Skeletal muscle satellite cell (primary cell): ENCODE results near the gene ATG9A.

Experiments
- H3K27me3 ChIP-seq: 2 replicates; pipeline ENCODE4 v1.7.0; 2013; ENCODE audit warnings: low read length; ENCODE audit not compliant: control insufficient read depth, insufficient read depth
- H3K36me3 ChIP-seq: 2 replicates; pipeline ENCODE4 v1.7.0; 2013; ENCODE audit warnings: mild to moderate bottlenecking, control low read depth, low read length; ENCODE audit not compliant: insufficient read depth
- H3K4me1 ChIP-seq: 2 replicates; pipeline ENCODE4 v1.7.0; 2013; ENCODE audit warnings: low read length; ENCODE audit not compliant: control insufficient read depth, insufficient read depth
- H3K4me2 ChIP-seq: 2 replicates; pipeline ENCODE4 v1.7.0; 2013; ENCODE audit warnings: mild to moderate bottlenecking, low read length
- H3K4me3 ChIP-seq: 2 replicates; pipeline ENCODE4 v1.7.0; 2013; ENCODE audit warnings: low read length
- H3K9ac ChIP-seq: 2 replicates; pipeline ENCODE4 v1.7.0; 2013; ENCODE audit warnings: mild to moderate bottlenecking, low read depth, low read length, moderate library complexity
- H3K9me3 ChIP-seq: replicated peaks from 2 replicates; pipeline ENCODE4 v1.7.0; 2013; ENCODE audit warnings: mild to moderate bottlenecking, control low read depth, low read length

ATG9A gene

DNA sequence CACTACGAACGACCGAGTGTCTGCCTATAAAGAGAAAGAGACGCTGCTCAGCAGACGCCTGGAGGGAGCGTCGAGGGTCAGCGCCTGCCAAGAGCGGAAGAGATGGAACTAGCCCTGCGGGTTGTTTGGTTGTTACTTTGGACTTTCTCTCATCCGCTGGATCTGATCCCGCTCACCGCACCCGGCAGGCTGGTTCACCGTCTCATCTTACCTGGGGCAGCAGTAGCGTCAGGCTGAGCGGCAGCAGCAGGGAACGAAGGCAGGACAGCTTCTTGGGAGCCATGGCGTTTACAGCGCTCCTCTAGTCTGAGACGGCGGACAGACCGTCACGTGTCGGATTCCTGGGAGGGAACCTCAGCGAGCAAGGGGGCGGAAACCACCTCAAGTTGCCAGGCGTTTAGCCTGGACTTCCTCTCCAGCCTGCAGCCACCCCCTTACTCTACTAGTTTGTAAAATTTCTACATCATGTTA, 13.9 kb upstream of the ATG9A start:
- H3K4me2 ChIP-seq, result no peak overlapping the region
- no peak overlapping the region for H3K9ac ChIP-seq
- H3K4me3 ChIP-seq, result no peak overlapping the region
- H3K4me1 ChIP-seq, result peaks cover 23% of the 10 kb centered on the region
- peaks cover 17% of the 10 kb centered on the region for H3K36me3 ChIP-seq
- no peaks in the 10 kb centered on the region for H3K9me3 ChIP-seq
- no peaks in the 10 kb centered on the region for H3K27me3 ChIP-seq

DNA sequence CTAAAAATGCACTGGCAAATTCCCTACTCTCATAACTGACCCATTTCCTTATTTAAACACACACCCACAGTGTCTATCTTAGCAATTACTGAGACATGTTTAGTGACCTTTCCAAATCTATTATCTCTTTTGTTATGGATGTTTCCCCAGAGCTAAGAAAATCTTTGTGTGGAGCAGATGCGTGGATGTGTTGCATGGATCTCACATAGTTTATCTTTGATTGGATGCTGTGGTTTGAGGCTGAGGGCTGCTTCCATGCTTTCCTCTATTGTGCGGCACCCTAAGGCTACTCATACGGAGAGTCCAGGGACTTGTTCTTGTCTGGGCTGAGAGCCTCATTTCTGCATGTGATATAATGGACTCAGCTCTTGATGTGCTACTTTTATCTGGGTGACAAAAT, 4.9 kb upstream of the ATG9A start:
- Histone ChIP-seq H3K9ac (no peak overlapping the region), H3K4me1 (peaks cover 3% of the 10 kb centered on the region), H3K9me3 (no peaks in the 10 kb centered on the region), H3K36me3 (peaks cover 65% of the 10 kb centered on the region), H3K4me2 (no peak overlapping the region), H3K4me3 (no peak overlapping the region), H3K27me3 (no peaks in the 10 kb centered on the region)

DNA sequence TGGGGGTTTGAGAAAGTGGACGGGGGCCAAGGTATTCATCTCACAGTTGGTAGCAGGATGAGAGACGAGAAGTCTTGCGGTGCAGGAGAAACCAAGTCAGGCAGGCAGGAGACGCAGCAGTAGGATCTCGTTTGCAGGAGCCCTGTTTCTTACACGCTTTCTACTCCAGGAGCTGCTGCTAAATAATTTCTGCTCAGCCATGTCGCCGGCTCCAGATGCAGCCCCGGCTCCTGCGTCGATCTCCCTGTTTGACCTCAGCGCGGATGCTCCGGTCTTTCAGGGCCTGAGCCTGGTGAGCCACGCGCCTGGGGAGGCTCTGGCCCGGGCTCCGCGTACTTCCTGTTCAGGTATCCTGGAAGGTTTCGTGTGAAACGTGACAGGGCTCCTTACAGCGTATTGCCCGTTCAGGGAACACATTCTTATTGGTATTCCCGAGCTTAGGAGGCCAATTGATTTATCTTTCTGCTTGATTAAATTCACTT, 664 bp upstream of the ATG9A start:
- no peaks in the 10 kb centered on the region for H3K9me3 ChIP-seq
- H3K36me3 ChIP-seq, result peaks cover 47% of the 10 kb centered on the region
- peak overlapping the region; percentile 98 for H3K9ac ChIP-seq
- H3K4me2 ChIP-seq, result peak overlapping the region; percentile 92
- H3K4me3 ChIP-seq, result peak overlapping the region; percentile 86
- no peaks in the 10 kb centered on the region for H3K27me3 ChIP-seq
- peaks cover 15% of the 10 kb centered on the region for H3K4me1 ChIP-seq

DNA sequence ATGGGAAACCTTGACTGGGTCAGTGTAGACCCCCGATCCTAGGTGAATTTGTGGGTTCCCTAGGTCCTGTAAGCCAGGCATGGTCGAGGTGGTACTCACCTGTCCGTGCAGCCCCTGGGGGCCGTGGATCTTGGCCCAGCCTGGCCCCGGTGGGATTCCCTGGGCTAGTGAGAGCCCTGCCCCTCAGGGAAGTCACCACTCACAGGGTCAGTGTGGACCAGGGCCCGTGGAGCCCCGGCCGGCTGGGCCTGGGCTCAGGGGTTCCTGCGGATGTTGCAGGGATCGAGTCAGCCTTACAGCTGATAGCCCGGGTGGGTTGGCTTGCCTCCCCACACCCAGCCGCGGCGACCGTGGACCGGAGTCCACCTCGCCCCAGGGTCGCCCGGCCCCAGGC, 528 bp downstream of the ATG9A start:
- H3K9me3 ChIP-seq, result no peaks in the 10 kb centered on the region
- H3K36me3 ChIP-seq, result peaks cover 47% of the 10 kb centered on the region
- H3K4me1 ChIP-seq, result peaks cover 15% of the 10 kb centered on the region
- peak overlapping the region; percentile 92 for H3K4me2 ChIP-seq
- peak overlapping the region; percentile 98 for H3K9ac ChIP-seq
- no peaks in the 10 kb centered on the region for H3K27me3 ChIP-seq
- H3K4me3 ChIP-seq, result peak overlapping the region; percentile 86

DNA sequence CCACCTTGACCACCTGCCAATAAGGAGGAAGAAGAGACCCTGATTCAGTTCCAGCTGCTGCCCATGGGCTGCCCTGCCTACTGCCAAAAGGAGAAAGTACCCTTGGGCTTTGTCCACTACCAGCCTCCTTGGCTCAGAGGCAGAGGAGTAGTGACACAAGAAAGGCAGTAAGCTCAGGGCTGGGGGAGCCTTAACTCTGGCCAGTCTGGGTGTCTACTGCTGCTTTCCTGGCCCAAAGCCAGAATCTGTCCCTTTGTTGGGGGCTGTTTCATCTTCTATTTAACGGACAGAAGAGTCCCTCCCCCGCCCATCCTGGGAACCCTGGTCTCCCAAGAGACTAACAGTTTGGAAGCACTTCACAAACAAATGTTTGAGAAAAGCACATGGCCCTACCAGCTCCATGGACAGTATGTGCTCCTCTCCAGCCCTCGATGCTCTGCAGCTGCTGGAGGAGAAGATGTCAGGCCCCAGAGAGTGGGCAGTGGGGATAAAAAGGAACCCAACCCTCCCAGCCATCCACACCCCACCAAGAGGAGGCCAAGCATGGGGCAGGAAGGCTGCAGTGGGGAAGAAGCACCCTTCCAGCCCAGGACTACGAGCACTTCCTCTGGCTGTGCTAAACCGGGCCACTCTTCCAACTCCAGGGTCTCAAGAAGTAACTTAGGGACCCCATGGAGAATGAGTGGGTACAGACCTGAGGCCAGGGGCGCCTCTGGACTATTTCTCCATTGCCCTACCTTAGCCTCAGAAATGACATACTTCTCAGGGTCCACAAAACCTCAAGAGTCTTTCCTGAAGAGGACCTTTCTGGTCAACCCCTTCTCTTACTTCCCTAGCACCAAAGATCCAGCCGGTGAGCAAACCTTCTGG, 1.2 kb downstream of the ATG9A start:
- H3K4me1 ChIP-seq, result peaks cover 15% of the 10 kb centered on the region

DNA sequence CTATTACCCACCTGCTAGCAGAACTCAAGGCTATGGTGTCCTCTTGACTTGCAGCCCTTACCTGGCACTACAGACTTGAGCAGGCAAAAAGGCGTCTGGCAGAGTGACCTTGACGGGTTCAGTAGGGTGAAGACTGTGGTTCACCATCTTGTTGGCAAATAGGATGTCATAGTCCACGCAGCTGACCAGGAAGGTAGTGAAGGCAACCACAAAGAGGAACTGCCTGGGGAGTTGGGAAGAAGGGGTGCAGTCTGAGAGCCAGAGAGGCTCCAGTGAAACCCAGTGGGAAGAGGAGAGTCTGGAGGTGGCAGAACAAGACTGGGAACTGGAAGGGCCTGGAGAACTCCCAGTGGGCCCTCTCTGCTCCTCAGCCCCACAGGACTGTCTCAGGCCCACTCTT, 4.1 kb downstream of the ATG9A start:
- no peak overlapping the region for H3K4me3 ChIP-seq
- H3K9ac ChIP-seq, result no peak overlapping the region
- H3K36me3 ChIP-seq, result peaks cover 58% of the 10 kb centered on the region
- H3K4me2 ChIP-seq, result no peak overlapping the region
- H3K27me3 ChIP-seq, result no peaks in the 10 kb centered on the region
- peaks cover 14% of the 10 kb centered on the region for H3K4me1 ChIP-seq
- no peaks in the 10 kb centered on the region for H3K9me3 ChIP-seq

More for the DNA sequence above, 1.2 kb downstream of the ATG9A start:
- Histone ChIP-seq H3K36me3 (peaks cover 47% of the 10 kb centered on the region), H3K9me3 (no peaks in the 10 kb centered on the region), H3K27me3 (no peaks in the 10 kb centered on the region), H3K4me2 (peak overlapping the region; percentile 92), H3K4me3 (peak overlapping the region; percentile 86), H3K9ac (peak overlapping the region; percentile 98)

DNA sequence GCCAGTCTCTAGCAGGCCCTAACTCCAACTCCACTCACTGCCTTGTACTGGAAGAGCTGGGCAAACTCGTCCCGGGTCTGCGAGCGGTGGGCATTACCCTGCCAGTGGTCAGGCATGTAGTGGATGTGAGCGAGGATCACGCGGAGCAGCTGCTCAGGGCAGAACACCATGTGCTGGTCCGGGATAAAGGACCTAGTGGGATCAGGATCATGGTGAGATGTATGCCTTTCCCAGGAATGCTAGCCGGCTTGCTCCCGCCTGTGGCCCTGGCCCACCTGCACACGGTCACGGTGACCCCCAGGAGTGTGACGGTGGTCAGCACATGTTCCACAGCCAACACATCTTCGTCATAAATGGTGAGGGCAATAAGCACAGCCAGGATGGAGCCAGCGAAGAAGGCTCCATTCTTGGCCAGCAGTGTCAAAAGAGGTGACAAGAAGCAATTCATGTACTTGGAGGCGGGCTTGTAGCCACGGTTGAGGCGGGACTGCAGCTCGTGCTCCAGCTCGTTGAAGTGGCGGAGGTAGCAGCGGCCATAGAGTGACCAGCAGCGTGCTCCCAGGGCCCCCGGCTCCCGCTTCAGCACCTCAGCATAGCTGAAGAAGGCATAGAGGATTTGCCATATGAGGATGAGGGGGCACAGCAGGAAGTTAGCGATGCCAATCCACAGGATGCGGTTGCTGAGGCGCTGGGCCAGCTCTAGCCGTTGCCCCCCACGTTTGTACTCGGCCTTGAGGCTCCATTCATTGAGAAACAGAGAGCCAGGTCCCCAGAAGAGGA, 5.4 kb downstream of the ATG9A start:
- H3K9me3 ChIP-seq, result no peaks in the 10 kb centered on the region
- peaks cover 65% of the 10 kb centered on the region for H3K36me3 ChIP-seq
- H3K4me2 ChIP-seq, result no peak overlapping the region
- no peak overlapping the region for H3K4me3 ChIP-seq
- H3K9ac ChIP-seq, result no peak overlapping the region
- peaks cover 20% of the 10 kb centered on the region for H3K4me1 ChIP-seq
- H3K27me3 ChIP-seq, result no peaks in the 10 kb centered on the region

DNA sequence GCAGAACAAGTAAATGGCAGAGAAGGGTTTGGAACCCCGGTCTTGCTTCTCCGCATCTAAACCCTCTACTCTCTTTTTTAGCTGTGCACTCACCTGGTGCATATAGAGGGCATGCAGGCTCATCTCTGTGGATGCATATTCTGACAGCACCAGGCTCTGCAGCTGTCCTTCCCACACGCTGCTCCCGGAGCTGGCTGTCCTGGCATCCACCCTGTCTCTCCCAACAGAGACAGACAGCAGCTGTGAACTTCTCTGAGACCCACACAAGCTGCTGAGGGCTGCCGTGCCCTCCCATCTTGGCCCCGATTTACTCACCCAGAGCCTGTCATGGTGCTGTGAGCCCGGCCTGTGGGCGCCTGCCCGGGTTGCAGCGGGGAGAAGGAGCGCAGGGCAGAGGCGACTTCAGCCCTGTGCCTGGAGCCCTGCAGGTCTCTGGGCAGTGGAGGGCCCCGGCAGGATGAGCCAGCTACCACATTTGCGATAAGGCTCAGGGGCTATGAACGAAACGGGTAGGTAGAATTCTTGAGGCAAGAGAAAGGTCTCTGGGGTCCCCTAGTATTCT, 7.4 kb downstream of the ATG9A start:
- Histone ChIP-seq H3K4me3 (no peak overlapping the region), H3K9ac (no peak overlapping the region), H3K27me3 (no peaks in the 10 kb centered on the region), H3K4me1 (peaks cover 25% of the 10 kb centered on the region), H3K9me3 (no peaks in the 10 kb centered on the region), H3K36me3 (peaks cover 65% of the 10 kb centered on the region), H3K4me2 (no peak overlapping the region)

DNA sequence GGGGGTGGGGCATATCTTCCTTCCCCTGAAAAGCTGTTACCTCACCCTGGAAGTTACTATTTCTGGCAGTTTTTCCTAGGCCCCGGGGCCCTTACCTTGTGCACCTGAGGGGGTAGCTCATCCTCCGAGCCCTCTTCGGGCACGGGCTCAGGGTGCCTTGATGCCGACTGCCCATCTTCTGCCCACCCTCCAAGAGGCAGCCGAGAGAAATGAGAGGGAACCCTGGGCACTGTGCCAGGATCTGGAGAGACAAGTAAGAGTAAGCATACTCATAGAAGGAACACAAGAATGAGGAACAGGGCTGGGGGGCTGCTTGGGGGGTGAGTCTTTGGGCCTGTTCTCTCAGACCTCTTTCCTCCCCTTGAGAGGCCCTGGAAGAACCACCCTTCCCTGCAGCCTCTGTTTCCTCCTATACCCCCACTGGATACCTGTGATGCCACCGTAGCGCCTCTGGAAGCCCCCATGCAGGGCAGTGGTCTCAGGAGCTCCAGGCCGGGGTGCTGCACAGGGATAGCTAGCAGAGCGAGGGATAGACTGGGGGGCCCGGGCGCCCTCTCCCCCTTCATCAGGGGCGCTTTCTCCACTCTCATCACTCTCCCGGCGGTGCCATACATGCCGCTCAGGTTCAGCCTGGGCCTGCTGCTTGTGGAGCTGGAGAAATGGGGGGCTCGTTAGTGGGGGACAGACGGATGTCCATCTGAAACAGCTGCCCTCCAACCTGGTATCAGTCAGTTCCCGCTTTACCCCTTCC, 8.6 kb downstream of the ATG9A start:
- Histone ChIP-seq H3K36me3 (peaks cover 62% of the 10 kb centered on the region), H3K4me1 (peaks cover 31% of the 10 kb centered on the region), H3K27me3 (no peaks in the 10 kb centered on the region), H3K4me3 (no peak overlapping the region), H3K9ac (no peak overlapping the region), H3K9me3 (no peaks in the 10 kb centered on the region), H3K4me2 (no peak overlapping the region)

DNA sequence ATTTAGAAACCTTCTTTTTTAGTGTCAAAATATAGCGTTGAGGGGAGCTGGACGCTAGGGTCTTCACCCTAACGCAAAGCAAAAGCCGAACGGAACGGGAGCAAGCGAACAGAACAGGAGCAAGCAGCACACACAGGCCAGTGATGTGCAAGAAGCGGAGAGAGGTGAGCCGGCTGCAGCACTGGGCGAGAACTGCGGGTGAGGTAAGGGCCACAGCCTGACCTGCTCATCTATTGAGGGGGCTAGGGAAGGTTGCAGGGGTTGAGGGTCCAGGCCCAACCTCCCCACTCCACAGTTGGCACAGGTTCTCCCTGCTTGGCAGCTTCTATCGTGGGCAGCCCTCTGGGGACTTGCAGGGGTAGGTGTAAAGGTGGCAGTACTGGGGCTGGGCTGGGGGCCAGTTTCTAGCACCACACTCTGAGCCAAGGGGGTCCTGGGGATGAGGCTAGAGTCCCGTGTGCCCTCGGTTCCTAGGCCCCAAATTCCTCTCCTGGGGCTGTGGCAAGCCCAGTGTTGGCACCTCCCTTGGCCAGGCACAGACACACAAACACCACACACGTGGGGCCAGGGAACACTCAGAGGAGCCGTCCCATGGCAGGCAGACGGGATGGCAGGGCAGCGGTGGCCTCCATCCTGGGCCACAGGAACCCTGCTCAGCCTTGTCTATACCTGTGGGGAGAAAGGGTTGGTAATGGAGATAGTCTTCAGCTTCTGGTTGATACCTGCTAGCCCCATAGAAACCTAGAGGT, 9.5 kb downstream of the ATG9A start:
- H3K36me3 ChIP-seq, result peaks cover 54% of the 10 kb centered on the region
- peak overlapping the region; percentile 93 for H3K4me2 ChIP-seq
- peaks cover 31% of the 10 kb centered on the region for H3K4me1 ChIP-seq
- peak overlapping the region; percentile 71 for H3K9ac ChIP-seq
- no peak overlapping the region for H3K4me3 ChIP-seq
- H3K27me3 ChIP-seq, result no peaks in the 10 kb centered on the region
- H3K9me3 ChIP-seq, result no peaks in the 10 kb centered on the region
